ENCODE measurements around the gene PARD3B.

GRCh38 chr2:205644018-205644417 is 1098.7 kb downstream of the PARD3B start:
- TF ChIP-seq POLR2A (IDR thresholded peaks at IDR 0.05) (no peak), CTCF (IDR thresholded peaks at IDR 0.05) (no peak)
